ENCODE results near the gene ONECUT1.
A peak's percentile ranks its signal among the peaks of the same experiment; 100 is the strongest.

ONECUT1 gene

DNA sequence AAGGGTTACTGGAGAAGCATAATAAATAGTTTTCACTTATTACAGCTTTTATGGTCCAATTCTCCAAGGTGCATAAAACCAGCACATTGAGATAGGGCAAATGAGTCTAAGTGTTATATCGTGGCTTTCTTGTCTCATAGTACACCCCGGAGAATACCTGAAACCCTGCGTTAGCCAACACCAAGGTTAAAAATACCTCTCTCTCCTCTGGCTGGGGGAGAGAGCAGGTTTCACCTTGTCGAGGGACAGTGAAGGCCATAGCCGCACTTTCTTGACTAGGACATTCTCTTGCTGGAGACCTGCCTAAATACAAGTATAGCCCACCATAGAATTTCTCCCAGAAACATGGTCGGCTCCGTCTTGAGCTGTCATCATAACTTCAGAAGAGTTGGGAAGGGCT lies 59.5 kb downstream of the ONECUT1 start:
- DNase-seq: no peak

DNA sequence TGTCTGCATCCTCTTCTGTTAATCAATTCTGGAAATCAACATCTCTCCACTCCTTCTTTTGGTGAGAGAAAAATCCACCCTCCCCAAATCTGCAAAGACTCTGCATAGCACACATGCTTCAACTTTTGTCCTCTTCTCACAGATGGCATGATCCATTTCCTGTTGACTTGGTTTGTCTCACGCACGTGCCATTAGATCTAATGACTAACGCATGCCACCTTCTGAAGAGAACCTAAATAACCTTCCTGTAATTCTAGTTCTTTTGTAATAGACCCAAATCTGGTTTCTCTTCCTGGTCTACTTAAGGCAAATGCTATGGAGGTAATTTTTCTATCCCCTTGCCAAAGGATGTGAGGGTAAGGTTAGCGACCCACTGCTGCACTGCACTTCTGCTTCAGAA lies 60.0 kb downstream of the ONECUT1 start:
- peak; percentile 70 for DNase-seq

DNA sequence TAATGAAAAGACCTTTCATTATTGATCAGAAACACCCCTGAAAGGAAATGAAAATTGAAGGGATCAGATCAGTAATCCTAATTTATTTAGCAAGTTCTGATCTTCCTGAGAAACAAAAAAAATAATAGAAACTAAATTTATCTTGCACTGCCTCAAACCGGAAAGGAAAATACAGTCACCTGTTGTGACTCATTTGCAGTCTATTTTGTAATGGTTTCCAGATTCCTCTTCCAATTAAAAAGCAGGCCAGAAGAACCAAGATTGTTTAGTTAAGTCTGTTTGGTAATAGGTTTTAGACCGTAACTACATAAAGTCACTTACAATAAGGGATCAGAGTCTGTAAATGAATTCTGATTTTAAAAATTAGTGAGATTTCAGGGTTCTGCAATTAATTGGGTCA lies 61.2 kb downstream of the ONECUT1 start:
- no peak for DNase-seq

DNA sequence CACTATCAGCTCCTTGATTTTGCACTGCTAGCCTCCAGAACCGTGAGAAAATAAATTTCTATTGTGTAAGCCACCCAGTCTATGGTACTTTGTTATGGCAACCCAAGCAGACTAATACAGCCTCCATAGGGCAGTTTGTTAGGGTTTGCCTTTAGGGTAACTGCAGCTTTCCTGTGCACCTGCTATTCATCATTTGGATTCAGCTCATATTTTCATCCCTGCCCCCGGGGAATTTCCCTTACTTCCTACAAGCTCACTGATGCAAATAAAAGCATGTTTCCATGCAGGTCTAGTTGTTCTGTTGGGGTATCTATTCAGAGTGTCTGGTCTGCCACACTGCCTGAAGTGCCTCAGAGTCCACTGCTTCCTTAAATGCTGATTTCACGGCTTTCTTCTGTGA lies 62.3 kb downstream of the ONECUT1 start:
- no peak for DNase-seq

DNA sequence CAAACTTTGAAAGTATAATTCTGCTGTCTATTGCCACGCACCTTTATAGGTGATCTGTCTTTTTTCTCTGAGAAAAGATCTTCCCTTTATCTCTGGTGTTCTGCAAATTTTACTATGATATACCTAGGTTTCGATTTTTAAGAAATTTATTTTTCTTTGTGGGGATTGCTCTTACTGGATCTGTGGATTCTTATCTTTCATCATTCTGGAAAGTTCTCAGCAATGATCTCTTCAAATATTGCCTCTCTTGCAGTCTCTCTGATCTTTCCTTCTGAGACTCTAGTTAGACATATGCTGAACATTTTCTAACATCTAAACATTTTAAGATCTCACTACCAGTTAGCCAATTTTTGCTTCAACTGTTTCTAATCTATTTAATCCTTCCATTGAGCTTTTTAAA lies 63.9 kb downstream of the ONECUT1 start:
- DNase-seq: no peak

DNA sequence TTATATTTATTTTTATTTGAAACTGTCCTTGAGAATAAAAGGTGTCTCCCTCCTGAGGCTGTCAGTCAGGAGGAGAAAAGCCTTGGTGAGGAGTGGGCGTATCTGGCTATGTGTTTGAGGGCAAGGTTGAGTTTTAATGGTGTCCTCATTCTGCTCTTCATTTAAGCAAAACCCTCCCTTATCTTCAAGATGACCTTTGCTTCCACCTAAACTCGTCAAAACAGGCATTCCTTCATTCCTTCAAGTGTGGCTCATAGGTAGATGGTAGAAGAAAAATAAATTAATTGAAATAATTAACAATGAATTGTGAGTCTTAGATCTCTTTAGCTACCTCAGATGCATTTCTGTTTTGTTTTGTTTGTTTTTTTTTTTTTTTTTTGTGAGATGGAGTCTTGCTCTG lies 71.6 kb downstream of the ONECUT1 start:
- DNase-seq: no peak

DNA sequence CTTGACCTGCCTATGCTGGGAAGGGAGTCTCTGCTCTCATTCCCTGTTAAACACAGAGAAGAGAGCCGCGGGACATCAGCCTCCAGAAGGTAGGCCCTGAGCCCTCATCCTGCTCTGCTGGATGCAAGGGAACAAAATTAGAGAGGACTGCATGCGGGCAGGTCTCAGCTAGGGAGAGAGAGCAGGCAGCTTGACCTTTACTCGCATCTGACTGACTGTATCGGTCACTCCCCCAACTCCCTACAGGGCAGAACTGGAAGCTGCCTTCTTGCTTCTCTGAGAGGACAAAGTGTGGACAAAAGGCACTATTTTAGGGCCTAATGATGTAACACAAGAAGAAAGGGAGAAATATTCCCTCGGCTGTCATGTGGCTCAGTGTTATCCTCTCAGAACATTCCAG lies 72.2 kb downstream of the ONECUT1 start:
- no peak for DNase-seq

DNA sequence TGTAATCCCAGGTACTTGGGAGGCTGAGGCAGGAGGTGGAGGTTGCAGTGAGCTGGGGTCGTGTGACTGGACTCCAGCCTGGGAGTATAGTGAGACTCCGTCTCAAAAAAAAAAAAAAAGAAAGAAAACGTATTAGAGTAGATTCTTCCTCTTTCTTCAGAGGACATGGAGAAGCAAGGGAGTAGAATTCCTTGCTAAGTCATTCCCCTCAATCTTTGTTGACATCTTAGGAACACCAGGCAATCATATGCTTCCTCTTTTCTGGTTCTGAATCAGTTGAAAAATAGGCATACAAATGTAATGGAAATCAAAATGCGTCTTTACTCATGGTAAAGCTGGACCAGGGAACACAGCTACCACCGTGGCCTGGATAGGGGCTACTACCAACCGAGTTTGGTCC lies 72.7 kb downstream of the ONECUT1 start:
- DNase-seq: no peak

DNA sequence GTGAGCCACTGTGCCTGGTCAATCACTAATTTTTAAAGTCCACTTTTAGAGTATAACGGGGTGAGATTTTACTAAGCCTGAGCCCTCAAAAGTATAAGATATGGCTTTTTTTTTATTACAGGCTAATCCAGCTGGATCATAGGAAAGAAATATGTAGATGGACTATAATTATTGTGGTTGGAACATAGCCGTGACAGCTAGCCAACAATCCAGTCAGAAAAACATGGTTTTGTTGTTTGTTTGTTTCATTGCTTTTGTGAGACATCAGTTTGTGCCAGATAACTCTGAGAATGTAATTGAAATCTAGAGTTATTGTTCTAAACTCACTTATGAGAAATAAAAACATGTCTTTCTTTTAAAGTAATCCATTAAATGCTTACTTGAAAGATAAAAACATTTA lies 73.6 kb downstream of the ONECUT1 start:
- no peak for DNase-seq

DNA sequence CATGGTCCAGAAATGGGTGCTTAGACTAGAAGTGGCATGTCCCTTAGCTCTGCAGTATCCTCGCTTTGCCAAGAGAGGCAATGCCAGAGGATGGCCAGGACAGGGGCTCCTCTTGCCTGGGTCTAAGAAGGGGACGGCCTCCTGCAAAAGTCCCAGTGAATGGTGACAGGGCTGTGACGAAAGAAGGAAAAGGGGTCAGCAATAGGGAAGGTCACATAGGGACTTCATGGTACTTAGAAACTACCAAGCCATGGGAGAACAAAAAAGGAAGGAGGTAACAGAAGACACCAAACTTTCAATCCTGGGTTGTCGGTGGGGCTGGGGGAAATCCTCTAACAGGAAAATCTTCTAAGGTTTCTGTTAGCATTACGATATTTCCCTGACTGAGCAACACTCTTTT lies 74.7 kb downstream of the ONECUT1 start:
- DNase-seq: no peak

DNA sequence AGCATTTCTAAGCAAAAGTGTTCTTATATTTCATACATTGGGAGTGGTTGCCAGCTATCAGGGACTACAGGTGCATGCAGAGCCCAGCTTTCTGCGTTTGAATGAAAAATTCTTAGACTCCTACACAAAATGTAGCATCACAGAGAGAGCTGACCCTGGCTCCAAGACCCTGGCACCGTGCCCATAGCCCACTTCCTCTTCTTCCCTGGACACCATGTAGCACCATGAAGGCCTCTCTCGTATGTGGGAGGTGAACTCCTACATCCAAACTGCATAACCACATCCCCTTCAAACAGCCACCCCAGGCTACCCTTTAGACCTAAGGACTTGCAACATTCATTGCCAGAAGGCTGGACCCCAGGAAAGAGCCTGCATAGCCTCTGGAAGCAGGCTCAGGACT lies 75.2 kb downstream of the ONECUT1 start:
- no peak for DNase-seq

DNA sequence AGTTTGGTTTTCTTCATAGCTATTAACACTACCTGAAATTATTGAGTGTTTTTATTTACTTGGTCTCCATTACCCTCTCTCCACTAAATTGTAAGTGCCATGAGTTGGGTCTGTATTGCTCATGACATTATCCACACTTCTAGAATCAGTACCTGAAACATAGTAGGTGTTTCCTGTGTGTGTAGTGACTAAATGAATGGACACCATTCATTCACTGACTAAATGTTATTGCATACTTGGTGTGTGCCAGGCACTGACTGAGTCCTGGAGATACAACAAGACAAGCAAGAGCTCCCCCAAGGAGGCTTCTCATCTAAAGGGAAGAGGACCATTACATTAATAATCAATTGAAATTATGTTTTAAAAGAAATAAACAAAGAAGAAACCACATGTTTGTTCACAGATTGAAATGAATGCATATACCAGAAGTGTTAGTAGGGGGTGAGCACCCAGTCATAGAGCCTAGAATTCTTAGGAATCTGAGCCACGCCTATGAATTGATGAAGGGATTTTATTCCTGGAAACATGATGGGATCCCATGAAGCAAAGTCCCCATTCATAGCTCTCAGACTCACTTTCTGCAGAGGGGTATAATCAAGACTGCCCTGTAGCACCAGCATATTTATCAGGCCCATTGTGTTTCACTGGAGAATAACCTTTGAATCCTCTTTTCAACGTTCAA lies 79.3 kb downstream of the ONECUT1 start:
- no peak for DNase-seq

DNA sequence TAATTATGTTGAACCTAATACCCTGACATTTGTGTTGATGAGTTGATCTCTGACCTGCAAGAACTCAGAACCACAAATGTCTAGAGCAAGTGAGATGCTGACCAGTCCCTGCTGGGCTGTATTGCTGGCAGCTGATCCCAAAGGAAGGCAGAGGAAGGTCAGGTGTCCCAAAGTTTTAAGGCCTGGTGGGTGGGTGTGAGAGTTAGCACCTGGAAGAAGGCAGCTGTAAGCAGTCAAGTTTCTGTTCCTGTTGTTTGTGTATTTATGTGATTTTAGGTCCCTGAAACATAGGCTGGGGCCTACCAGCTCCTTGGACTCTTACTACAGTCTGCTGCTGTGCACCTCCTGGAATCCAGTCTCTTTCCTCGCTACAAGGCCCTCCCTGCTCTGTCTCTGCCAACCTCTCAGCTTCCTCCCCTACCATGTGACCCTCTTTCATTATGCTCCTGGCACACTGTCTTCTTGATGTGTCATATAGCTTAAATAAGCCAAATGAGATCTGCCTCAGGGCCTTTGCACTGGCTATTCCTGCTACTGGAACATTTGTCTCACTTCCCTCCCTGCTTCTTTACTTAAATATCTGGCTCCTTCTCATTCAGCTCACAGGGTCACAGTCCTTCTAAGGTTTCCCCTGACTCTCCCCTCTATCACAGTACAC lies 80.0 kb downstream of the ONECUT1 start:
- DNase-seq: no peak

DNA sequence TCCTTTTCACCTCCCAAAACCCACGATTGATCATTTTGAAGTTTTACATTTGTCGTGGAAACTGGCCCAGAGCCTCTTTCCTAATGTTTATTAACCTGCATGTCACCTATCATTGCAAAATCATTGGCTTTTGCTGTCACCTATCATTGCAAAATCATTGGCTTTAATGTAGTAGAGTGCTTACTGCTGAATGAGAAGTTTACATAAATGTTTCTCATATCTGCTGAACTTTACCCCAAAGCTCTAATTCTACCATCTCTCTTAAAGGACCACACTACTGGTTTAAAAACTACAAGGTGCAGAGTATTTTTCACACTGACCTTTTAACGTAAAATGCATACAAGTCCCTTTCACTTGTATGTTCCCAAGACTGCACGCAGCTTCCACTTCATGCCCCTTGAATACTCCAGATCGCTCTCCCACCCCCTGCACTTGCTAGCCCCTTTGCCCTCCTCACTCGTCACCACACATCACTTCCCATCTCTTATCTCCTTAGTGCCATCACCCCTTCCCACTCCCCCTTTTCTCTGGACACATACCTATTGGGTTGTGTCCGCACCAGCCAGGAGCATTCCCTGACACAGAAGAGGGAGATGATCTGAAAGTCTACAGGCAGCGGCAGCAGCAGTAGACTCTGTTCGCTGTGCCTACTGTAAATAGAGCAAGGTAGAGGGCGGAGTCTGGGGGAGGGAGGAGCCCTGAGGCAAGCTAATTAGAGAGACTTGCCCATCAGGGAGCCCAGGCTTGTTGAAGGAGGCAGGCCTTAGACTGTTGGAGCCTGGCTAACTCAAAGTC lies 80.8 kb downstream of the ONECUT1 start:
- DNase-seq: no peak
